Activated CD4-positive, alpha-beta T cell treated with anti-CD3 and anti-CD28 coated beads, Interleukin-2, amount 10 ng/mL, durations not matched to agents 7 days and 5 days (primary cell): ENCODE data around the gene GPRC5A. TPM values are rescaled to one million over a fixed set of nuclear protein-coding genes. Genes with fewer than 3 reads are reported as not detected.
A peak's percentile ranks its signal among the peaks of the same experiment; 100 is the strongest.

ENCODE experiments used
- CTCF ChIA-PET: fragments of 350-600 bp; sonication (Branson Sonifier 250); formaldehyde crosslinking; loops from one replicate; lab custom pipeline; 2021; ENCODE audit warnings: antibody characterized with exemption; lab: Charles Lee
- POLR2A ChIA-PET: fragments of 350-600 bp; sonication (Branson Sonifier 250); formaldehyde crosslinking; loops from one replicate; lab custom pipeline; 2021; ENCODE audit warnings: antibody characterized with exemption; lab: Charles Lee
- DNase-seq: peaks from one replicate; pipeline ENCODE4 v3.0.0-alpha.2; 2020
- H3K27ac Mint-ChIP-seq: one replicate; pipeline ENCODE4 v1.8.0; 2021; ENCODE audit warnings: mild to moderate bottlenecking, moderate library complexity, mixed read lengths
- H3K27me3 Mint-ChIP-seq: one replicate; pipeline ENCODE4 v1.8.0; 2021; ENCODE audit warnings: mixed read lengths
- H3K36me3 Mint-ChIP-seq: one replicate; pipeline ENCODE4 v1.8.0; 2021; ENCODE audit warnings: low read depth, mixed read lengths
- H3K4me1 Mint-ChIP-seq: one replicate; pipeline ENCODE4 v1.8.0; 2021; ENCODE audit warnings: mixed read lengths
- H3K4me3 Mint-ChIP-seq: one replicate; pipeline ENCODE4 v1.8.0; 2021; ENCODE audit warnings: mild to moderate bottlenecking, moderate library complexity, mixed read lengths
- H3K9me3 Mint-ChIP-seq: one replicate; pipeline ENCODE4 v1.8.0; 2021; ENCODE audit warnings: mixed read lengths
- total RNA-seq, 2 experiments: library from RNA; stranded (reverse); gene quantifications; one replicate each; pipeline ENCODE4 v1.2.3, GENCODE V29; 2021

GPRC5A gene
- total RNA-seq, 2 experiments from 2014 or later, result 0.08 to 0.15 TPM

GRCh38 chr12:12890543-12891079 lies 751 bp upstream of the GPRC5A start:
- H3K27me3 Mint-ChIP-seq, result peaks cover 38% of the 10 kb centered on the region

GRCh38 chr12:12891881-12892355 lies 556 bp downstream of the GPRC5A start:
- DNase-seq, result no peak
- no peak overlapping the region for H3K4me3 Mint-ChIP-seq
- CTCF ChIA-PET, result interaction anchor here (1.2 to 2.0 kb wide), 3 partner anchors 11 to 14 kb away, joined by 3 to 9 read pairs (median 4); no protein-coding TSS in a partner anchor
- H3K36me3 Mint-ChIP-seq, result no peaks in the 10 kb centered on the region
- H3K4me1 Mint-ChIP-seq, result peaks cover 15% of the 10 kb centered on the region
- POLR2A ChIA-PET, result no interaction called here
- H3K27ac Mint-ChIP-seq, result no peak overlapping the region
- H3K27me3 Mint-ChIP-seq, result peaks cover 38% of the 10 kb centered on the region
- no peaks in the 10 kb centered on the region for H3K9me3 Mint-ChIP-seq

More at GRCh38 chr12:12890543-12891079, 751 bp upstream of the GPRC5A start:
- POLR2A ChIA-PET, result no interaction called here
- CTCF ChIA-PET, result interaction anchor here (0.6 to 1.2 kb wide), 3 partner anchors 10 to 60 kb away, joined by 3 to 4 read pairs (median 3); no protein-coding TSS in a partner anchor
- peak; percentile 22 for DNase-seq
- H3K4me1 Mint-ChIP-seq, result peaks cover 15% of the 10 kb centered on the region
- H3K4me3 Mint-ChIP-seq, result peak overlapping the region; percentile 65
- no peak overlapping the region for H3K27ac Mint-ChIP-seq
- no peaks in the 10 kb centered on the region for H3K36me3 Mint-ChIP-seq
- H3K9me3 Mint-ChIP-seq, result no peaks in the 10 kb centered on the region

GRCh38 chr12:12892681-12893141 lies 1.3 kb downstream of the GPRC5A start:
- H3K4me1 Mint-ChIP-seq, result peaks cover 15% of the 10 kb centered on the region
- H3K27ac Mint-ChIP-seq, result no peak overlapping the region
- H3K9me3 Mint-ChIP-seq, result no peaks in the 10 kb centered on the region
- H3K36me3 Mint-ChIP-seq, result no peaks in the 10 kb centered on the region
- POLR2A ChIA-PET, result no interaction called here
- H3K4me3 Mint-ChIP-seq, result no peak overlapping the region
- peaks cover 41% of the 10 kb centered on the region for H3K27me3 Mint-ChIP-seq
- CTCF ChIA-PET, result interaction anchor here (1.3 to 2.0 kb wide), 2 partner anchors 12 to 13 kb away, joined by 3 to 9 read pairs; no protein-coding TSS in a partner anchor
- no peak for DNase-seq

- DNase-seq, result no peak
- Mint-ChIP-seq H3K4me1 (peaks cover 15% of the 10 kb centered on the region), H3K27me3 (peaks cover 41% of the 10 kb centered on the region), H3K27ac (no peak overlapping the region), H3K9me3 (no peaks in the 10 kb centered on the region), H3K4me3 (no peak overlapping the region), H3K36me3 (no peaks in the 10 kb centered on the region)
- POLR2A ChIA-PET, result no interaction called here
- CTCF ChIA-PET, result interaction anchor here (2.0 kb wide), 1 partner anchor 13 kb away, joined by 9 read pairs; no protein-coding TSS in a partner anchor
These were observed 2.1 kb downstream of the GPRC5A start for GRCh38 chr12:12893438-12893837.

- ChIA-PET POLR2A (interaction anchor here (0.9 kb wide), 1 partner anchor 77 kb away, joined by 4 read pairs; no protein-coding TSS in a partner anchor), CTCF (interaction anchor here (0.6 kb wide), 1 partner anchor 1512 kb away, joined by 3 read pairs; no protein-coding TSS in a partner anchor)
- Mint-ChIP-seq H3K27me3 (peaks cover 24% of the 10 kb centered on the region), H3K27ac (no peak overlapping the region), H3K4me3 (no peak overlapping the region), H3K36me3 (no peaks in the 10 kb centered on the region), H3K9me3 (no peaks in the 10 kb centered on the region), H3K4me1 (peaks cover 18% of the 10 kb centered on the region)
- no peak for DNase-seq
These were observed 4.9 kb downstream of the GPRC5A start for GRCh38 chr12:12896260-12896659.

GRCh38 chr12:12897302-12897701 lies 5.9 kb downstream of the GPRC5A start:
- no peak overlapping the region for H3K27ac Mint-ChIP-seq
- no peaks in the 10 kb centered on the region for H3K36me3 Mint-ChIP-seq
- POLR2A ChIA-PET, result no interaction called here
- peaks cover 18% of the 10 kb centered on the region for H3K4me1 Mint-ChIP-seq
- H3K27me3 Mint-ChIP-seq, result peaks cover 18% of the 10 kb centered on the region
- CTCF ChIA-PET, result no interaction called here
- DNase-seq, result no peak
- no peaks in the 10 kb centered on the region for H3K9me3 Mint-ChIP-seq
- no peak overlapping the region for H3K4me3 Mint-ChIP-seq

GRCh38 chr12:12898136-12898717 lies 6.9 kb downstream of the GPRC5A start:
- POLR2A ChIA-PET, result no interaction called here
- H3K9me3 Mint-ChIP-seq, result no peaks in the 10 kb centered on the region
- CTCF ChIA-PET, result interaction anchor here (0.6 kb wide), 1 partner anchor 18 kb away, joined by 3 read pairs; no protein-coding TSS in a partner anchor
- DNase-seq, result no peak
- peaks cover 9% of the 10 kb centered on the region for H3K27me3 Mint-ChIP-seq
- H3K27ac Mint-ChIP-seq, result no peak overlapping the region
- H3K4me3 Mint-ChIP-seq, result no peak overlapping the region
- no peaks in the 10 kb centered on the region for H3K36me3 Mint-ChIP-seq
- H3K4me1 Mint-ChIP-seq, result peaks cover 22% of the 10 kb centered on the region

GRCh38 chr12:12898911-12899511 lies 7.6 kb downstream of the GPRC5A start:
- H3K4me3 Mint-ChIP-seq, result no peak overlapping the region
- H3K27ac Mint-ChIP-seq, result no peak overlapping the region
- peaks cover 7% of the 10 kb centered on the region for H3K27me3 Mint-ChIP-seq
- POLR2A ChIA-PET, result interaction anchor here (0.6 kb wide), 1 partner anchor 81 kb away, joined by 3 read pairs; no protein-coding TSS in a partner anchor
- no peak for DNase-seq
- CTCF ChIA-PET, result interaction anchor here (0.9 to 1.5 kb wide), 2 partner anchors 9 to 46 kb away, joined by 3 read pairs; no protein-coding TSS in a partner anchor
- no peaks in the 10 kb centered on the region for H3K9me3 Mint-ChIP-seq
- no peaks in the 10 kb centered on the region for H3K36me3 Mint-ChIP-seq
- H3K4me1 Mint-ChIP-seq, result peaks cover 22% of the 10 kb centered on the region

GRCh38 chr12:12899530-12900380 lies 8.4 kb downstream of the GPRC5A start:
- H3K9me3 Mint-ChIP-seq, result no peaks in the 10 kb centered on the region
- DNase-seq, result no peak
- H3K4me1 Mint-ChIP-seq, result peaks cover 22% of the 10 kb centered on the region
- no peaks in the 10 kb centered on the region for H3K36me3 Mint-ChIP-seq
- ChIA-PET CTCF (interaction anchor here (0.9 to 1.5 kb wide), 3 partner anchors 8 to 165 kb away, joined by 3 read pairs; no protein-coding TSS in a partner anchor), POLR2A (interaction anchor here (0.6 kb wide), 1 partner anchor 82 kb away, joined by 3 read pairs; no protein-coding TSS in a partner anchor)
- peaks cover 7% of the 10 kb centered on the region for H3K27me3 Mint-ChIP-seq
- H3K27ac Mint-ChIP-seq, result no peak overlapping the region
- no peak overlapping the region for H3K4me3 Mint-ChIP-seq

- Mint-ChIP-seq H3K9me3 (no peaks in the 10 kb centered on the region), H3K4me1 (peaks cover 22% of the 10 kb centered on the region), H3K4me3 (no peak overlapping the region), H3K27me3 (peaks cover 8% of the 10 kb centered on the region), H3K36me3 (no peaks in the 10 kb centered on the region), H3K27ac (no peak overlapping the region)
- no peak for DNase-seq
- POLR2A ChIA-PET, result no interaction called here
- CTCF ChIA-PET, result interaction anchor here (1.1 to 2.0 kb wide), 2 partner anchors 16 to 164 kb away, joined by 3 to 5 read pairs; no protein-coding TSS in a partner anchor
These were observed 9.4 kb downstream of the GPRC5A start for GRCh38 chr12:12900786-12901157.

- Mint-ChIP-seq H3K27ac (no peak overlapping the region), H3K27me3 (peaks cover 8% of the 10 kb centered on the region), H3K4me3 (no peak overlapping the region), H3K4me1 (peaks cover 22% of the 10 kb centered on the region), H3K36me3 (no peaks in the 10 kb centered on the region), H3K9me3 (no peaks in the 10 kb centered on the region)
- ChIA-PET CTCF (interaction anchor here (1.0 to 2.0 kb wide), 3 partner anchors 13 to 163 kb away, joined by 3 to 5 read pairs (median 3); no protein-coding TSS in a partner anchor), POLR2A (no interaction called here)
- DNase-seq, result no peak
These were observed 9.9 kb downstream of the GPRC5A start for GRCh38 chr12:12901158-12901791.
